SJCRH30 (cell line): Measurements from ENCODE around the gene ST6GALNAC2. TPM values are rescaled to one million over a fixed set of nuclear protein-coding genes. Genes with fewer than 3 reads are reported as not detected.

ENCODE experiments used
- DNase-seq, 2 experiments: peaks; one replicate each; pipeline ENCODE4 v3.0.0-alpha.2; 2015 to 2020
- H3K27ac ChIP-seq: fragments of 250-450 bp; sonication (Bioruptor Pico); 2 replicates; pipeline ENCODE4 v1.5.1; 2020; ENCODE audit warnings: mild to moderate bottlenecking, moderate library complexity
- H3K27me3 ChIP-seq: fragments of 250-450 bp; sonication (Bioruptor Pico); 2 replicates; pipeline ENCODE4 v1.5.1; 2020; ENCODE audit warnings: mild to moderate bottlenecking, moderate library complexity
- H3K36me3 ChIP-seq: fragments of 250-450 bp; sonication (Bioruptor Pico); 2 replicates; pipeline ENCODE4 v1.5.1; 2020; ENCODE audit warnings: mild to moderate bottlenecking, moderate library complexity
- H3K4me1 ChIP-seq: fragments of 250-450 bp; sonication (Bioruptor Pico); 2 replicates; pipeline ENCODE4 v1.5.1; 2020; ENCODE audit warnings: mild to moderate bottlenecking, moderate library complexity
- H3K4me3 ChIP-seq: fragments of 250-450 bp; sonication (Bioruptor Pico); 2 replicates; pipeline ENCODE4 v1.5.1; 2020; ENCODE audit warnings: mild to moderate bottlenecking, moderate library complexity
- H3K9me3 ChIP-seq: fragments of 250-450 bp; sonication (Bioruptor Pico); replicated peaks from 2 replicates; pipeline ENCODE4 v1.5.1; 2020; ENCODE audit warnings: mild to moderate bottlenecking, moderate library complexity
- total RNA-seq: library from RNA; depleted of rRNA; stranded (reverse); fragments of >200 nt; shearing (Covaris generic); gene quantifications from 2 replicates; pipeline ENCODE4 v1.2.3, GENCODE V29; 2014

Gene ST6GALNAC2
- total RNA-seq, 1 experiment from 2014 or later: not detected

GRCh38 chr17:76547642-76548202 is 37.9 kb downstream of the ST6GALNAC2 start:
- Histone ChIP-seq H3K36me3 (no peaks in the 10 kb centered on the region), H3K9me3 (no peaks in the 10 kb centered on the region), H3K4me3 (no peak overlapping the region), H3K4me1 (peaks cover 35% of the 10 kb centered on the region), H3K27ac (no peak overlapping the region), H3K27me3 (no peaks in the 10 kb centered on the region)
- DNase-seq: no peak

GRCh38 chr17:76547183-76547641 is 38.4 kb downstream of the ST6GALNAC2 start:
- H3K27ac ChIP-seq: no peak overlapping the region
- H3K36me3 ChIP-seq: no peaks in the 10 kb centered on the region
- H3K9me3 ChIP-seq: no peaks in the 10 kb centered on the region
- H3K27me3 ChIP-seq: no peaks in the 10 kb centered on the region
- peaks cover 35% of the 10 kb centered on the region for H3K4me1 ChIP-seq
- no peak overlapping the region for H3K4me3 ChIP-seq
- DNase-seq: peak; percentile 89 to 95

- no peak overlapping the region for H3K4me3 ChIP-seq
- H3K9me3 ChIP-seq: no peaks in the 10 kb centered on the region
- H3K36me3 ChIP-seq: no peaks in the 10 kb centered on the region
- H3K27ac ChIP-seq: no peak overlapping the region
- DNase-seq: peak in 1 of 2 experiments; percentile 60
- no peaks in the 10 kb centered on the region for H3K27me3 ChIP-seq
- H3K4me1 ChIP-seq: peaks cover 38% of the 10 kb centered on the region
These were observed 39.0 kb downstream of the ST6GALNAC2 start for GRCh38 chr17:76546556-76547182.

GRCh38 chr17:76545918-76546555 is 39.6 kb downstream of the ST6GALNAC2 start:
- no peaks in the 10 kb centered on the region for H3K27me3 ChIP-seq
- H3K9me3 ChIP-seq: no peaks in the 10 kb centered on the region
- no peak overlapping the region for H3K27ac ChIP-seq
- DNase-seq: no peak
- no peak overlapping the region for H3K4me3 ChIP-seq
- no peaks in the 10 kb centered on the region for H3K36me3 ChIP-seq
- peaks cover 41% of the 10 kb centered on the region for H3K4me1 ChIP-seq

- peaks cover 44% of the 10 kb centered on the region for H3K4me1 ChIP-seq
- H3K9me3 ChIP-seq: no peaks in the 10 kb centered on the region
- H3K4me3 ChIP-seq: peak overlapping the region; percentile 43
- H3K36me3 ChIP-seq: no peaks in the 10 kb centered on the region
- peak overlapping the region; percentile 13; the same call in 1 of the 2 replicates for H3K27ac ChIP-seq
- no peak for DNase-seq
- H3K27me3 ChIP-seq: no peaks in the 10 kb centered on the region
These were observed 40.9 kb downstream of the ST6GALNAC2 start for GRCh38 chr17:76544546-76545365.

GRCh38 chr17:76543826-76544545 is 41.7 kb downstream of the ST6GALNAC2 start:
- H3K4me1 ChIP-seq: peaks cover 52% of the 10 kb centered on the region

GRCh38 chr17:76543482-76543825 is 42.2 kb downstream of the ST6GALNAC2 start:
- Histone ChIP-seq H3K36me3 (no peaks in the 10 kb centered on the region), H3K4me1 (peaks cover 57% of the 10 kb centered on the region), H3K27ac (peak overlapping the region; percentile 2; the same call in 1 of the 2 replicates), H3K4me3 (peak overlapping the region; percentile 43), H3K9me3 (no peaks in the 10 kb centered on the region), H3K27me3 (no peaks in the 10 kb centered on the region)
- no peak for DNase-seq

More at GRCh38 chr17:76543826-76544545, 41.7 kb downstream of the ST6GALNAC2 start:
- Histone ChIP-seq H3K27ac (peak overlapping the region; percentile 13; the same call in 1 of the 2 replicates), H3K4me3 (peak overlapping the region; percentile 43), H3K9me3 (no peaks in the 10 kb centered on the region), H3K27me3 (no peaks in the 10 kb centered on the region), H3K36me3 (no peaks in the 10 kb centered on the region)
- peak; percentile 85 to 90 for DNase-seq

GRCh38 chr17:76542984-76543383 is 42.7 kb downstream of the ST6GALNAC2 start:
- H3K27ac ChIP-seq: no peak overlapping the region
- H3K27me3 ChIP-seq: no peaks in the 10 kb centered on the region
- no peak overlapping the region for H3K4me3 ChIP-seq
- DNase-seq: no peak
- no peaks in the 10 kb centered on the region for H3K36me3 ChIP-seq
- peaks cover 58% of the 10 kb centered on the region for H3K4me1 ChIP-seq
- H3K9me3 ChIP-seq: no peaks in the 10 kb centered on the region

GRCh38 chr17:76542566-76542971 is 43.1 kb downstream of the ST6GALNAC2 start:
- no peak for DNase-seq
- H3K27ac ChIP-seq: no peak overlapping the region
- H3K4me3 ChIP-seq: no peak overlapping the region
- H3K9me3 ChIP-seq: no peaks in the 10 kb centered on the region
- H3K36me3 ChIP-seq: no peaks in the 10 kb centered on the region
- H3K4me1 ChIP-seq: peaks cover 58% of the 10 kb centered on the region
- H3K27me3 ChIP-seq: no peaks in the 10 kb centered on the region

- H3K27ac ChIP-seq: no peak overlapping the region
- H3K9me3 ChIP-seq: no peaks in the 10 kb centered on the region
- H3K36me3 ChIP-seq: no peaks in the 10 kb centered on the region
- peaks cover 54% of the 10 kb centered on the region for H3K4me1 ChIP-seq
- H3K27me3 ChIP-seq: no peaks in the 10 kb centered on the region
- DNase-seq: no peak
- H3K4me3 ChIP-seq: no peak overlapping the region
These were observed 43.8 kb downstream of the ST6GALNAC2 start for GRCh38 chr17:76541739-76542454.

GRCh38 chr17:76540381-76541300 is 45.0 kb downstream of the ST6GALNAC2 start:
- Histone ChIP-seq H3K4me1 (peaks cover 44% of the 10 kb centered on the region), H3K36me3 (no peaks in the 10 kb centered on the region), H3K27ac (peak overlapping the region; percentile 1; the same call in 1 of the 2 replicates), H3K27me3 (no peaks in the 10 kb centered on the region), H3K4me3 (peak overlapping the region; percentile 45), H3K9me3 (no peaks in the 10 kb centered on the region)
- peak; percentile 99 to 100 for DNase-seq

- Histone ChIP-seq H3K27me3 (no peaks in the 10 kb centered on the region), H3K4me3 (peak within 1 kb of the TSS; percentile 45), H3K4me1 (peaks cover 40% of the 10 kb centered on the region), H3K36me3 (no peaks in the 10 kb centered on the region), H3K9me3 (no peaks in the 10 kb centered on the region), H3K27ac (peak within 1 kb of the TSS; percentile 39)
- DNase-seq: no peak
These were observed 45.9 kb downstream of the ST6GALNAC2 start, which contains the start of gene PRCD for GRCh38 chr17:76539631-76540271. Gene PRCD (plus strand): TSS chr17:76540044. CDS start chr17:76540142, 98 bp downstream.
